Measurements from ENCODE around the gene PREX1. TPM values are rescaled to one million over a fixed set of nuclear protein-coding genes. Genes with fewer than 3 reads are reported as not detected.

Gene PREX1
- total and polyA plus RNA-seq, 2 donors (not counting 1 experiment from before 2014, with no cell fraction given): 1.0 to 3.1 TPM

DNA sequence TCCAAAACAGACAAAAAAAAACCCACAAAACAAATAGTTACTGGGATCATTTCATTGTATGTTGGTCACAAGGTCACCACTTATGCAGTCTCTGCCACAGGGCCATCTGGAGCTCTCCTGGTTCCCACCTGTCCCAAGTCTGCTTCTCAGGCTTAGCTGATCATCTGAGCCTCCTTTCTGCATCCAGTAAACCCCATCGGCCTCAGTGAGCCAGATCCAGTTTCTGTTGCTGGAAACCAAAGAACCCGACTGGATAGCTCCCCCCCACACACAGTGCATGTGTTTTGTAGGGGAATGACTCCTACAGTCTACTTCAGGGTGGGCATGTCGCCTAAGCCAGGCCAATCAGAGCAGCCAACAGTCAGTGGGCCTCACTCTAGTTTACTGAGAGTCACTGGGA lies 233.3 kb downstream of the PREX1 start:
- Histone ChIP-seq H2AFZ (ENCODE audit: low read length) (no peak overlapping the region), H3K27ac (ENCODE audit: insufficient read depth, low read length) (no peak overlapping the region), H3K4me1 (ENCODE audit: control insufficient read depth, extremely low read depth, insufficient read depth, low read length) (no peaks in the 10 kb centered on the region), H3K9me3 (ENCODE audit: control insufficient read depth, insufficient read depth, low read depth, low read length) (no peaks in the 10 kb centered on the region), H3K9ac (ENCODE audit: insufficient read depth, low read length) (no peak overlapping the region), H3K79me2 (ENCODE audit: control insufficient read depth, insufficient read depth, low read length) (no peaks in the 10 kb centered on the region), H3K4me2 (ENCODE audit: extremely low read depth, insufficient read depth, low read length) (no peak overlapping the region), H3K4me3 (replicated peaks in 1 of 4; ENCODE audit: control extremely low read depth in 1 of 4, insufficient read depth in 1 of 4, low read depth in 3 of 4, low read length in 4 of 4) (no peak overlapping the region), H3K27me3 (ENCODE audit: control insufficient read depth, insufficient read depth, low read length) (no peaks in the 10 kb centered on the region), H3K36me3 (ENCODE audit: control insufficient read depth, insufficient read depth, low read length) (no peaks in the 10 kb centered on the region), H4K20me1 (ENCODE audit: control insufficient read depth, extremely low read depth, insufficient read depth, low read length) (no peaks in the 10 kb centered on the region)
- no peak for TF ChIP-seq EZH2 (IDR thresholded peaks at IDR 0.05; ENCODE audit: low read length, missing control alignments)
- TF ChIP-seq CTCF (conservative IDR thresholded peaks at IDR 0.05 in 1 of 2, IDR thresholded peaks at IDR 0.05 in 1 of 2; ENCODE audit: low read depth in 1 of 2, low read length in 2 of 2): no peak
- no peak for DNase-seq (ENCODE audit: low read depth in 2 of 2)

DNA sequence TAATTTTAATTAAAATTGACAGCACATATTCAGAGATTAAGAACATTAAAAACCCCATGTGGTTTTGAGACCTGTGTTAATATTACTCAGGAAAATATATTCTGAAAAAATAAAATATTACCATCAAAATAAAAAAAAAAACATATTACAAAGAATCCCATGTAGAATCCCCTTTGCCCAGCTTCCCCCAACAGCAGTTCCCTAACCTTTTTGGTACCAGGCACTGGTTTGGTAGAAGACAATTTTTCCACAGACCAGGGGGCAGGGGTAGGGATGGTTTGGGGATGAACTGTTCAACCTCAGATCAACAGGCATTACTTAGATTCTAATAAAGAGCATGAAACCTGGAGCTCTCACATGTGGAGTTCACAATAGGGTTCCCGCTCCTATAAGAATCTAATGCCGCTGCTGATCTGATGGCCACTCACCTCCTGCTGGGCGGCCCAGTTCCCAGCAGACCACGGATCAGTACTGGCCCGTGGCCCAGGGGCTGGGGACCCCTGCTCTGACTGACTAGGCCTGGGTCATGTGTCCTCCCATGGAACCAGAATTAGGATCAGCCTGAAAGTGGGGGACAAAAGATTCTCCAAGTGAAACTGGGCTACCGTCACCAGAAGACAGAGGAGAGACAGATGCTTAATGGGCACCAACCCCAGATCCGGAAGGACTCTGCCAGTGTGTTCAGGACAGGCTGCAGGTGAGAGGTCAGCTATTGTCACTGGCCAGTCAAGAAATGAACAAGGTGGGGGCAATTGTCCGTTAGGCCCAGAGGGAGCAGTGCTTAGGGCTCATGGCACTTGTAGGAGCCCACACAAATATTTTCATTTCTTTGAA lies 235.5 kb downstream of the PREX1 start:
- no peaks in the 10 kb centered on the region for H3K9me3 ChIP-seq (ENCODE audit: control insufficient read depth, insufficient read depth, low read depth, low read length)
- H3K9ac ChIP-seq (ENCODE audit: insufficient read depth, low read length): no peak overlapping the region
- TF ChIP-seq CTCF (conservative IDR thresholded peaks at IDR 0.05 in 1 of 2, IDR thresholded peaks at IDR 0.05 in 1 of 2; ENCODE audit: low read depth in 1 of 2, low read length in 2 of 2): no peak
- H3K27me3 ChIP-seq (ENCODE audit: control insufficient read depth, insufficient read depth, low read length): no peaks in the 10 kb centered on the region
- no peak overlapping the region for H2AFZ ChIP-seq (ENCODE audit: low read length)
- H3K4me2 ChIP-seq (ENCODE audit: extremely low read depth, insufficient read depth, low read length): no peak overlapping the region
- DNase-seq (ENCODE audit: low read depth in 2 of 2): no peak
- H3K4me3 ChIP-seq (replicated peaks in 1 of 4; ENCODE audit: control extremely low read depth in 1 of 4, insufficient read depth in 1 of 4, low read depth in 3 of 4, low read length in 4 of 4): no peak overlapping the region
- H3K4me1 ChIP-seq (ENCODE audit: control insufficient read depth, extremely low read depth, insufficient read depth, low read length): no peaks in the 10 kb centered on the region
- no peak overlapping the region for H3K27ac ChIP-seq (ENCODE audit: insufficient read depth, low read length)
- no peaks in the 10 kb centered on the region for H4K20me1 ChIP-seq (ENCODE audit: control insufficient read depth, extremely low read depth, insufficient read depth, low read length)
- no peaks in the 10 kb centered on the region for H3K79me2 ChIP-seq (ENCODE audit: control insufficient read depth, insufficient read depth, low read length)
- no peaks in the 10 kb centered on the region for H3K36me3 ChIP-seq (ENCODE audit: control insufficient read depth, insufficient read depth, low read length)

GRCh38 chr20:48586730-48587129 lies 241.1 kb downstream of the PREX1 start:
- no peaks in the 10 kb centered on the region for H3K79me2 ChIP-seq (ENCODE audit: control insufficient read depth, insufficient read depth, low read length)

More at GRCh38 chr20:48586730-48587129, 241.1 kb downstream of the PREX1 start:
- Histone ChIP-seq H3K9me3 (ENCODE audit: control insufficient read depth, insufficient read depth, low read depth, low read length) (no peaks in the 10 kb centered on the region), H4K20me1 (ENCODE audit: control insufficient read depth, extremely low read depth, insufficient read depth, low read length) (no peaks in the 10 kb centered on the region), H3K9ac (ENCODE audit: insufficient read depth, low read length) (no peak overlapping the region), H3K4me1 (ENCODE audit: control insufficient read depth, extremely low read depth, insufficient read depth, low read length) (no peaks in the 10 kb centered on the region), H3K27ac (ENCODE audit: insufficient read depth, low read length) (no peak overlapping the region), H3K4me3 (replicated peaks in 1 of 4; ENCODE audit: control extremely low read depth in 1 of 4, insufficient read depth in 1 of 4, low read depth in 3 of 4, low read length in 4 of 4) (no peak overlapping the region), H2AFZ (ENCODE audit: low read length) (no peak overlapping the region), H3K36me3 (ENCODE audit: control insufficient read depth, insufficient read depth, low read length) (no peaks in the 10 kb centered on the region), H3K27me3 (ENCODE audit: control insufficient read depth, insufficient read depth, low read length) (peaks cover 4% of the 10 kb centered on the region), H3K4me2 (ENCODE audit: extremely low read depth, insufficient read depth, low read length) (no peak overlapping the region)
- TF ChIP-seq EZH2 (IDR thresholded peaks at IDR 0.05; ENCODE audit: low read length, missing control alignments) (no peak), CTCF (conservative IDR thresholded peaks at IDR 0.05 in 1 of 2, IDR thresholded peaks at IDR 0.05 in 1 of 2; ENCODE audit: low read depth in 1 of 2, low read length in 2 of 2) (no peak)
- DNase-seq (ENCODE audit: low read depth in 2 of 2): no peak

Measured in fibroblast of lung (primary cell).